SK-N-SH (cell line): ENCODE data around the gene BEST1.

Experiments
- CTCF ChIP-seq: fragments of 200-600 bp; sonication (generic); IDR thresholded peaks from 2 replicates; pipeline ENCODE4 v1.6.1; 2017; ENCODE audit warnings: antibody characterized with exemption, mild to moderate bottlenecking, moderate library complexity
- EZH2phosphoT487 ChIP-seq: fragments of 200-600 bp; sonication (generic); IDR thresholded peaks from 2 replicates; pipeline ENCODE4 v1.6.1; 2017; ENCODE audit warnings: low read depth, mixed run types, mild to moderate bottlenecking, antibody characterized with exemption, moderate library complexity, borderline replicate concordance
- MAX ChIP-seq: IDR thresholded peaks from 2 replicates; pipeline ENCODE4 v1.4.0; 2012; ENCODE audit warnings: low read depth

- TF ChIP-seq EZH2phosphoT487 (no peak), CTCF (no peak), MAX (no peak)
Observed at GRCh38 chr11:61956191-61957020, 6.3 kb downstream of the BEST1 start.
